ENCODE results near the gene CRP. TPM values are rescaled to one million over a fixed set of nuclear protein-coding genes. Genes with fewer than 3 reads are reported as not detected.

CRP gene
- total RNA-seq, 1 donor = not detected

DNA sequence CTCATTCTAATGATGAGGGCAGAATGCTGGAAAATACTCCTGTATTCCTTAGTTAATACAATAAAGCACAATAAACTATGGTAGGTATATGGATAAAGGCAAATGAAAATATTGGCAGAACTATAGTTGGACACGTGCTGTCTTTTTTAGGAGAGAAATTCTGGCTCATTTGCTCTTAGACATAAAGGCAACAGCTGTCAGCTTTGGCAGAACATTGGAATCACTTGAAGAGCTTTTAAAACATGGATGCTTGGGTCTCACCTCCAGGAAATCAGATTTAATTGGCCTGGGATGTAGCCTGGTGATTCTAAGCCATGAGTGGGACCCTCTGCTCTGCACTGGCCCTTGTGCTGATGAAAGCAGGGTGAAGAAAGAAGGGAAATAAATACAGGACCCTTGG is 9.9 kb downstream of the CRP start:
- H3K27me3 ChIP-seq (ENCODE audit: insufficient read depth, low read length) = no peaks in the 10 kb centered on the region
- no peak overlapping the region for H3K4me2 ChIP-seq (ENCODE audit: insufficient read depth, low read length)
- no peaks in the 10 kb centered on the region for H4K20me1 ChIP-seq (ENCODE audit: insufficient read depth, low read length)
- no peak overlapping the region for H3K4me3 ChIP-seq (ENCODE audit: insufficient read depth, low read length)
- no peaks in the 10 kb centered on the region for H3K79me2 ChIP-seq (ENCODE audit: insufficient read depth, low read length)
- H3K4me1 ChIP-seq (ENCODE audit: insufficient read depth, low read length) = no peaks in the 10 kb centered on the region
- TF ChIP-seq CTCF (IDR thresholded peaks at IDR 0.05; ENCODE audit: extremely low read depth, low read depth, low read length) = no peak
- H3K9me3 ChIP-seq (ENCODE audit: low read depth, low read length) = no peaks in the 10 kb centered on the region
- no peak overlapping the region for H3K27ac ChIP-seq (ENCODE audit: low read depth, low read length)
- no peaks in the 10 kb centered on the region for H3K36me3 ChIP-seq (ENCODE audit: insufficient read depth, low read length)
- H2AFZ ChIP-seq (ENCODE audit: low read length) = no peak overlapping the region
- DNase-seq (ENCODE audit: insufficient read length, low spot score, missing footprints) = no peak

GRCh38 chr1:159700312-159700711 is 14.1 kb downstream of the CRP start:
- no peak overlapping the region for H3K4me2 ChIP-seq (ENCODE audit: insufficient read depth, low read length)
- no peaks in the 10 kb centered on the region for H3K36me3 ChIP-seq (ENCODE audit: insufficient read depth, low read length)
- H2AFZ ChIP-seq (ENCODE audit: low read length) = no peak overlapping the region
- H3K9me3 ChIP-seq (ENCODE audit: low read depth, low read length) = no peaks in the 10 kb centered on the region
- no peak overlapping the region for H3K27ac ChIP-seq (ENCODE audit: low read depth, low read length)
- H3K4me3 ChIP-seq (ENCODE audit: insufficient read depth, low read length) = no peak overlapping the region
- no peak for DNase-seq (ENCODE audit: insufficient read length, low spot score, missing footprints)
- H4K20me1 ChIP-seq (ENCODE audit: insufficient read depth, low read length) = no peaks in the 10 kb centered on the region
- H3K27me3 ChIP-seq (ENCODE audit: insufficient read depth, low read length) = no peaks in the 10 kb centered on the region
- TF ChIP-seq CTCF (IDR thresholded peaks at IDR 0.05; ENCODE audit: extremely low read depth, low read depth, low read length) = no peak
- no peaks in the 10 kb centered on the region for H3K4me1 ChIP-seq (ENCODE audit: insufficient read depth, low read length)
- H3K79me2 ChIP-seq (ENCODE audit: insufficient read depth, low read length) = no peaks in the 10 kb centered on the region

GRCh38 chr1:159699653-159700052 is 14.7 kb downstream of the CRP start:
- Histone ChIP-seq H3K27me3 (ENCODE audit: insufficient read depth, low read length) (no peaks in the 10 kb centered on the region), H3K4me1 (ENCODE audit: insufficient read depth, low read length) (no peaks in the 10 kb centered on the region), H3K4me3 (ENCODE audit: insufficient read depth, low read length) (no peak overlapping the region), H3K9me3 (ENCODE audit: low read depth, low read length) (no peaks in the 10 kb centered on the region), H4K20me1 (ENCODE audit: insufficient read depth, low read length) (no peaks in the 10 kb centered on the region), H3K4me2 (ENCODE audit: insufficient read depth, low read length) (no peak overlapping the region), H3K79me2 (ENCODE audit: insufficient read depth, low read length) (no peaks in the 10 kb centered on the region), H2AFZ (ENCODE audit: low read length) (no peak overlapping the region), H3K36me3 (ENCODE audit: insufficient read depth, low read length) (no peaks in the 10 kb centered on the region), H3K27ac (ENCODE audit: low read depth, low read length) (no peak overlapping the region)
- DNase-seq (ENCODE audit: insufficient read length, low spot score, missing footprints) = no peak
- TF ChIP-seq CTCF (IDR thresholded peaks at IDR 0.05; ENCODE audit: extremely low read depth, low read depth, low read length) = no peak

DNA sequence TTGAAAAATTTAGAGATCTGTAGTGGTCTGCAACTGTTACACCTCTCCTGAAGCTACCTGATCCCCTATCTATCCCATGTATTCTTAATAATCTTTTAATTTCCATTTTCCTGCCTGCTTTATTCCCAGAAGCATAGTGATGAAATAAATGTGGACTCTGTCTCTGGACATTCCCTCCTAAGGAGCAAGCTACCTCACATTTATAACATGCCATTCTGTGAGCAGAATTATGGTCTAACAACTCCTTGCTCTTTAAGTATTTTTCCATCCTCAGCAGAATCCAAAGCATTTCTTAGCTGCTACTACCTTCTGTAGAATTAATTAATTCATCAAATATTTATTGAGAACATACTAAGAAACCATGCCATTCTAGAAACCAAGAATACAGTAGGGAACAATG is 15.1 kb downstream of the CRP start:
- Histone ChIP-seq H2AFZ (ENCODE audit: low read length) (no peak overlapping the region), H3K36me3 (ENCODE audit: insufficient read depth, low read length) (no peaks in the 10 kb centered on the region), H3K4me1 (ENCODE audit: insufficient read depth, low read length) (no peaks in the 10 kb centered on the region), H3K4me2 (ENCODE audit: insufficient read depth, low read length) (no peak overlapping the region), H3K27ac (ENCODE audit: low read depth, low read length) (no peak overlapping the region), H4K20me1 (ENCODE audit: insufficient read depth, low read length) (no peaks in the 10 kb centered on the region), H3K79me2 (ENCODE audit: insufficient read depth, low read length) (no peaks in the 10 kb centered on the region), H3K27me3 (ENCODE audit: insufficient read depth, low read length) (no peaks in the 10 kb centered on the region), H3K4me3 (ENCODE audit: insufficient read depth, low read length) (no peak overlapping the region), H3K9me3 (ENCODE audit: low read depth, low read length) (no peaks in the 10 kb centered on the region)
- DNase-seq (ENCODE audit: insufficient read length, low spot score, missing footprints) = no peak
- no peak for TF ChIP-seq CTCF (IDR thresholded peaks at IDR 0.05; ENCODE audit: extremely low read depth, low read depth, low read length)
